Astrocyte (in vitro differentiated cells and primary cell): ENCODE results near the gene RAB3B.

Experiments
- EZH2 ChIP-seq: IDR thresholded peaks from 2 replicates; pipeline ENCODE4 v1.6.1; 2012; ENCODE audit warnings: mild to moderate bottlenecking, low read length, inconsistent platforms; ENCODE audit not compliant: insufficient read depth
- TF ChIP-seq, protein P1 (sequence below): IDR thresholded peaks from 2 replicates; pipeline ENCODE4 v1.5.1; 2011; ENCODE audit warnings: low read depth, mild to moderate bottlenecking, inconsistent platforms, low read length, moderate library complexity; ENCODE audit not compliant: insufficient read depth

DNA sequence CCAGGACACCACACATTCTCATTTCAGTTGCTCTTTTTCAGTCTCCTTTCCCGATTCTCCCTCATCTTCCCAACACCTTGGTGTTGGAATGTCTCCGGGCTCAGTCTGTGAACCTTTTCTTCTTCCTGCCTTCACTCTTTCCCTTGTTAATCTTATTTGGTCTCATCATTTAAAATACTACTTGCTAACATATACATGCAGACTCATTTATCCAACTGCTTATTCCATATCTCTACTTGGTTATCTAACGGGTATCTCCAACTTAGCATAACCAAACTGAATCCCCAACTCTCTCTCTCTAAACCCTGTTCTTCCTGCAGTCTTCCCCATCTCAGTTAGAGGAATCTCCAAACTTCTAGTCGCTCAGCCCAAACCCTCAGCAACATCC is 26.2 kb downstream of the RAB3B start:
- TF ChIP-seq, protein P1, sequence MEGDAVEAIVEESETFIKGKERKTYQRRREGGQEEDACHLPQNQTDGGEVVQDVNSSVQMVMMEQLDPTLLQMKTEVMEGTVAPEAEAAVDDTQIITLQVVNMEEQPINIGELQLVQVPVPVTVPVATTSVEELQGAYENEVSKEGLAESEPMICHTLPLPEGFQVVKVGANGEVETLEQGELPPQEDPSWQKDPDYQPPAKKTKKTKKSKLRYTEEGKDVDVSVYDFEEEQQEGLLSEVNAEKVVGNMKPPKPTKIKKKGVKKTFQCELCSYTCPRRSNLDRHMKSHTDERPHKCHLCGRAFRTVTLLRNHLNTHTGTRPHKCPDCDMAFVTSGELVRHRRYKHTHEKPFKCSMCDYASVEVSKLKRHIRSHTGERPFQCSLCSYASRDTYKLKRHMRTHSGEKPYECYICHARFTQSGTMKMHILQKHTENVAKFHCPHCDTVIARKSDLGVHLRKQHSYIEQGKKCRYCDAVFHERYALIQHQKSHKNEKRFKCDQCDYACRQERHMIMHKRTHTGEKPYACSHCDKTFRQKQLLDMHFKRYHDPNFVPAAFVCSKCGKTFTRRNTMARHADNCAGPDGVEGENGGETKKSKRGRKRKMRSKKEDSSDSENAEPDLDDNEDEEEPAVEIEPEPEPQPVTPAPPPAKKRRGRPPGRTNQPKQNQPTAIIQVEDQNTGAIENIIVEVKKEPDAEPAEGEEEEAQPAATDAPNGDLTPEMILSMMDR: no peak
- TF ChIP-seq EZH2: no peak
